Stromal cell of bone marrow (primary cell): ENCODE data around the gene PDCD2L.
"Not testable (repeated sequence)": the region's sequence is repeated elsewhere in the genome, so short reads cannot be mapped to it uniquely, and the experiment has no call there.

ENCODE experiments used
- DNase-seq: peaks from one replicate; pipeline ENCODE4 v3.0.0-alpha.2; 2012; ENCODE audit warnings: low read depth

PDCD2L gene

GRCh38 chr19:34373601-34374288 lies 30.5 kb upstream of the PDCD2L start:
- DNase-seq, result no peak

- DNase-seq, result no peak
Observed at GRCh38 chr19:34375598-34375997, 28.6 kb upstream of the PDCD2L start.

GRCh38 chr19:34380639-34381241 lies 23.5 kb upstream of the PDCD2L start:
- DNase-seq, result no peak

DNA sequence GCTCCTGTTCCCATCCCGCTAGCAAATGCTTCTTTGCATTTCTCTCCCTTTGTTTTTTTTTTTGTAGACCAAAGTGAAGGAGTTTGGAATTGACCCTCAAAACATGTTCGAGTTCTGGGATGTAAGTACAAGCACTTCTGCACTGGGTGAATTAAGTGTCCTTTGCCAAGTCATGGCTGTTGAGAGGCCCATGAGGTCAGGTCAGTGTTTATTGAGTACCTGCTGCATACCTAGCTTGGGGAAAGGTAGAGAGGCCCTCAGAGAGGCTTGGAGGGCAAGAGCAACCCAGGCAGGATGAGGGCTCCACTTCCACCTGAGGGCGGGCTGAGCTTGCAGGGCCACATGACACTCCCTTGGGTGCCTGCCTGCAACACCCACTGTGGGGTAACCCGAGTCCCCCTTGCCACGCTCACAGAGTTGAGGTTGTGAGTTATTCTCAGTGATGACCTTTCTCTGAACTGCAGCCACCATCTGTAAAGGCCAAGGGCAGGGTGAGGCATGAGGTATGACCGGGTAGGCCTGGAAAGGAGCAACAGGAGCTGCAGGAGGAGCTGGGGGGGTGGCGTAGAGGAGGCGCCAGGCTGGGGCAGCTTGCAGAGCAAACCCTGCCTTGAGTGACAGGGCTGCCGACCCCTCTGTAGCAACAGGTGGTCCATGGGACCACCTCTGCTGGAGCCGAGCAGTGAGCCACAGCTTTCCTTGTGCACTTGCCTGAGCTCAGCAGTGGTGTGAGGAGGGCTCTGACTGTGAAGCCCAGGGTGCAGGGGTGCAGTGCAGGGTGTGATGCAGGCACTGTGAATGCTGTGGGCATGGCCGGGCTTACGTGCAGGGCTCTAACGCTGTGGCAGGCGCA lies 22.6 kb upstream of the PDCD2L start:
- DNase-seq, result no peak

DNA sequence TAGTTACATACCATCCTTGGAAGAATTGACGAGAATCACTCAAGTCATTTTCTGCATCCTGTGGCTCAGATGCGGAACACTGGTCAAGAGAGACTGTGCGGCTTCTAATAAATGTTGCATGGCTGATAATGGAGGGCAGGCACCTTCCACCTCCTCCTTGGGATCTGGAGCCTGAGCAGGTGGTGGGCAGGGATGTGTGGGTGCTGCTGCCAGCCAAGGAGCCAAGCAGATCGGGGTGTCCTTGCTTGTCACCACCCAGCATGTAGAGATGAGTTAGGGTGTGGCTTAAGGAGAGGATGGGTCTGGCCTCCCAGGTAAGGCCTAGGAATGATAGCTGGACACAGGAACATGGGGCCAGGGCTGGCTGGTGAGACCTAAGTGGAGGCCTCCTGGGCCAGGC lies 21.7 kb upstream of the PDCD2L start:
- no peak for DNase-seq

- DNase-seq, result no peak
Observed at GRCh38 chr19:34383599-34383998, 20.6 kb upstream of the PDCD2L start.

- no peak for DNase-seq
Observed at GRCh38 chr19:34386645-34387445, 17.4 kb upstream of the PDCD2L start.

DNA sequence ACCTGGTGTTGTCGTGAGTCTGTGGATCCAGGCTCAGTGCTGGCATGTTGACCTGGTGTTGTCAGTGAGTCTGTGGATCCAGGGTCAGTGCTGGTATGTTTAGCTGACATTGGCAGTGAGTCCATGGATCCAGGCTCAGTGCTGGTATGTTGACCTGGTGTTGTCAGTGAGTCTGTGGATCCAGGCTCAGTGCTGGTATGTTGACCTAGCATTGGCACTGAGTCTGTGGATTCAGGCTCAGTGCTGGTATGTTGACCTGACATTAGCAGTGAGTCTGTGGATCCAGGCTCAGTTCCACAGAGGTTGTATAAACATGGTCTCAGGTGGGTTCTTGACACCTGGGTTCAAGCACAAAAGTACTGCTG lies 16.8 kb upstream of the PDCD2L start:
- DNase-seq, result no peak

DNA sequence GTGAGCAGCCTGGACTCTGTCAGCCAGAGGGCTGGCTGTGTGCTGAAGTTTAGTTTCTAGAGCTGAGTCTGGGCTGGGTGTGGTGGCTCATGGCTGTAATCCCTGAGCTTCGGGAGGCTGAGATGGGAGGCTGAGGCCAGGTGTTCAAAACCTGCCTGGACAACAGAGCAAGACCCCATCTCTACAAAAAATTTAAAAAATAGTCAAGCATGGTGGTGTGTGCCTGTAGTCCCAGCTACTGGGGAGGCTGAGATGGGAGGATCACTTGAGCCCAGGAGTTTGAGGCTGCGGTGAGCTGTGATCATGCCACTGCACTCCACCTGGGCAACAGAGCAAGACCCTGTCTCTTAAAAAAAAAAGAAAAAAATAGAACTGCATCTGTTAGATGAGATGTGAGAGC lies 15.5 kb upstream of the PDCD2L start:
- not testable (repeated sequence) for DNase-seq

DNA sequence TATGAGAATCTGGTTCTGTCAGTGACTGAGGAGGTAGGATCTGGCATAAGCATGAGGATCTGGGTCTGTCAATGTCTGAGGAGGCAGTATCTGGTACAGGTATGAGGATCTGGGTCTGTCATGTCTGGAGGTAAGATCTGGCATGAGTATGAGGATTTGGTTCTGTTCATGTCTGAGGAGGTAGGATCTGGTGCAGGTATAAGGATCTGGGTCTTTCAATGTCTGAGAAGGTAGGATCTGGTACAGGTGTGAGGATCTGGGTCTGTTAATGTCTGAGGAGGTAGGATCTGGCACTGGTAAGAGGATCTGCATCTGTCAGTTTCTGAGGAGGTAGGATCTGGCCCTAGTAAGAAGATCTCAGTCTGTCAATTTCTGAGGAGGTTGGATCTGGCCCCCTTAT lies 12.4 kb upstream of the PDCD2L start:
- no peak for DNase-seq

DNA sequence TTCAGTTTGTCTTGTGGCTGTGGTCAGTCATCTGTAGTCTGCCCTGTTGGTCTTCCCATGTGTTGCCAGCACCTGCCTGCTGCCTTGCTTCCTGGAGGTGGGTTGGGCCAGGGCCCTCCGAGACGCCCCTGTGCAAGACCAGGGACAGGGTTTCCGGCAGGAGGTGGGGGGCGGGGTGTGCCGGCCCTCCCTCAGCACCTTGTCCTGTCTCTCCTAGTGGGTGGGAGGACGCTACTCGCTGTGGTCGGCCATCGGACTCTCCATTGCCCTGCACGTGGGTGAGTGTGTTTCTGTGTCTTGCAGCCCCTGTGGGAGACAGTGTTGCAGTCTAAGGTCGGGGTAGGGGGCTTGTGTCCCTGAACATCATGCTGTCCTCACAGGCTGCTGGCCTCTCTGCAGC lies 11.2 kb upstream of the PDCD2L start:
- no peak for DNase-seq

DNA sequence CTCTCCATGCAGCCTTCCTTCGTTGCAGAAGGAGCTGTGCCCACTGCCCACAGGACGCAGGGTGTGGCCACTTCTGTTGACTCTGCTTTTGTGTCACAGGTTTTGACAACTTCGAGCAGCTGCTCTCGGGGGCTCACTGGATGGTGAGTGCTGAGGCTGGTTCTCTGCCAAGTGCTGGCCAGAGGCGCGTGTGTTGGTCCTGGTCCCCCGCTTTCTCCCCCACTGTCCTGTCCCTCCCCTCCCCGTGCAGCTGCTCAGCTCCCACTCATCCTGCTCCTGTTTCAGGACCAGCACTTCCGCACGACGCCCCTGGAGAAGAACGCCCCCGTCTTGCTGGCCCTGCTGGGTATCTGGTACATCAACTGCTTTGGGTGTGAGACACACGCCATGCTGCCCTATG lies 10.6 kb upstream of the PDCD2L start:
- DNase-seq, result no peak

DNA sequence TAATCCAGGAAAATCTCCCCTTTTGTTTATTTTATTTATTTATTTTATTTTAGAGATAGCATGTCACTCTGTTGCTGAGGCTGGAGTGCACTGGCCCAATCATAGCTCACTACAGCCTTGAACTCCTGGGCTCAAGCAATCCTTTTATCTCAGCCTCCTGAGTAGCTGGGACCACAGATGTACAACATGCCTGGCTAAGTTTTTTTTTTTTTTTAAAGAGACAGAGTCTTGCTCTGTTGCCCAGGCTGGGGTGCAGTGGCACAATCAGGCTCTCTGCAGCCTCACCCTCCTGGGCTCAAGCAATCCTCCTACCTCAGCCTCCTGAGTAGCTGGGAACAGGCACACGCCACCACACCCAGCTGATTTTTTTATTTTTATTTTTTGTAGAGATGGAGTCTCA lies 6.3 kb upstream of the PDCD2L start:
- DNase-seq, result no peak

DNA sequence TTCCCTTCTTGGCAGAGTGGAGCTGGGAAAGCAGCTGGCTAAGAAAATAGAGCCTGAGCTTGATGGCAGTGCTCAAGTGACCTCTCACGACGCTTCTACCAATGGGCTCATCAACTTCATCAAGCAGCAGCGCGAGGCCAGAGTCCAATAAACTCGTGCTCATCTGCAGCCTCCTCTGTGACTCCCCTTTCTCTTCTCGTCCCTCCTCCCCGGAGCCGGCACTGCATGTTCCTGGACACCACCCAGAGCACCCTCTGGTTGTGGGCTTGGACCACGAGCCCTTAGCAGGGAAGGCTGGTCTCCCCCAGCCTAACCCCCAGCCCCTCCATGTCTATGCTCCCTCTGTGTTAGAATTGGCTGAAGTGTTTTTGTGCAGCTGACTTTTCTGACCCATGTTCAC lies 4.3 kb upstream of the PDCD2L start:
- no peak for DNase-seq

DNA sequence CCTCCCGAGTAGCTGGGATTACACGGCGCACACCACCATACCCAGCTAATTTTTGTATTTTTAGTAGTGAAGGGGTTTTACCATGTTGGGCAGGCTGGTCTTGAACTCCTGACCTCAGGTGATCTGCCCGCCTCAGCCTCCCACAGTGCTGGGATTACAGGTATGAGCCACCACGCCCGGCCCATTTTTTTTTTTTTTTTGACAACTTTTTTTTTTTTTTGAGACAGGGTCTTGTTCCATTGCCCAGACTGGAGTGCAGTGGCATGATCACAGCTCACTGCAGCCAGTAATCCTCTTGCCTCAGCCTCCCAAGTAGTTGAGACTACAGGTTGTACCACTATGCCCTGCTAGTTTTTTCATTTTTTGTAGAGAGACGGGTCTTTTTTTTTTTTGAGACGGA lies 3.4 kb upstream of the PDCD2L start:
- not testable (repeated sequence) for DNase-seq

GRCh38 chr19:34402074-34402600 lies 2.1 kb upstream of the PDCD2L start:
- DNase-seq, result no peak

DNA sequence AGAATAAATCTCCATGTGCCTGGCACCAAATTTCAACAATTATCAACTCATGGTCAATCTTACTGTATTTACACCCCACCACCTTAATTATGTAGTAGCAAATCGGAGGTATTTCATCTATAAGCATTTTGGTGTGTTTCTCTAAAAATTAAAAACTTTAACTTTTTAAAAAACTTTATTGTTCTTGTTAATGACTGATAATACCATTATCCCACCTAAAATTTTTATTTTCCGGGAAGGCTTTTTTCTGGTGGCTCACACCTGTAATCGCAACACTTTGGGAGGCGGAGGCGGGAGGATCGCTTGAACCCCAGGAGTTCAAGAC lies 453 bp upstream of the PDCD2L start:
- no peak for DNase-seq

DNA sequence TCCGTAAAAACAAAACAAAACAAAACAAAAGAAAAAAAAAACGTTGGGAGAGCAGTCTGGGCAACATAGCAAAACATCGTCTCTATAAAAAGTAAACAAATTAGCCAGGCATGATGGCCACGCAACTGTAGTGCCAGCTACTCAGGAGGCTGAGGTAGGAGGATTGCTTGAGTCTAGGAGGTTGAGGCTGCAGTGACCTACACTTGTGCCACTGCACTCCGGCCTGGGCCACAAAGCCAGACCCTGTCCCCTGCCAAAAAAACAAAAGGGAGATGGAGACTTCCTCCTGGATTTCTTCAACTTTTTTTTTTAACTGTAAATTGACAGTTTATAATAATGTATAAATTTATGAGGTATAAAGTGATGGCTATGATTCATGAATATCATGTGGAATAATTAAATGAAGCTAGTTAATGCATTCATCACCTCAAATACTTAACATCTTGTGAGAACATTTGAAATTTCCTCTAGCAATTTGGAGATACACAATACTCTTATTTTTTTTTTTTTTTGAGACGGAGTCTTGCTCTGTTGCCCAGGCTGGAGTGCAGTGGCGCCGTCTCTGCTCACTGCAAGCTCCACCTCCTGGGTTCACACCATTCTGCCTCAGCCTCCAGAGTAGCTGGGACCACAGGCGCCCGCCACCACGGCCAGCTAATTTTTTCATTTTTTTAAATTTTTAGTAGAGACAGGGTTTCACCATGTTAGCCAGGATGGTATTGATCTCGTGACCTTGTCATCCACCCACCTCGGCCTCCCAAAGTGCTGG lies 1.9 kb downstream of the PDCD2L start:
- DNase-seq, result no peak

DNA sequence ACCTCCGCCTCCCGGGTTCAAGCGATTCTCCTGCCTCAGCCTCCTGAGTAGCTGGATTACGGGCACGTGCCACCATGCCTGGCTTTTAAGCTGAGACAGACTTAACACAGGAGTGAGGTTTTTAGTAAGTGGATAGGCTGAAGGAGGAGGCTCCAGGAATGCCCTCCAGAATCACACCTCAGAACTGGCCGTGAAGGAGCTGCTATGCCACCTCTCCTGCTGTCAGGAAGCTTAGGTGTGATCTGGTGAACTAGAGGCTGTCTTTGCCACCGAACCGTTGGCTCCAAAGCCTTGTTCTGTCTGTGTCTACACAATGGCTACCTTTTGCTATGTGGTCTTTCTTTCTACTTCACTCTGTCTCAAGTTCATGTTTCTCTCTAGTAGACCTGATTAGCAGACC lies 4.2 kb downstream of the PDCD2L start:
- no peak for DNase-seq

DNA sequence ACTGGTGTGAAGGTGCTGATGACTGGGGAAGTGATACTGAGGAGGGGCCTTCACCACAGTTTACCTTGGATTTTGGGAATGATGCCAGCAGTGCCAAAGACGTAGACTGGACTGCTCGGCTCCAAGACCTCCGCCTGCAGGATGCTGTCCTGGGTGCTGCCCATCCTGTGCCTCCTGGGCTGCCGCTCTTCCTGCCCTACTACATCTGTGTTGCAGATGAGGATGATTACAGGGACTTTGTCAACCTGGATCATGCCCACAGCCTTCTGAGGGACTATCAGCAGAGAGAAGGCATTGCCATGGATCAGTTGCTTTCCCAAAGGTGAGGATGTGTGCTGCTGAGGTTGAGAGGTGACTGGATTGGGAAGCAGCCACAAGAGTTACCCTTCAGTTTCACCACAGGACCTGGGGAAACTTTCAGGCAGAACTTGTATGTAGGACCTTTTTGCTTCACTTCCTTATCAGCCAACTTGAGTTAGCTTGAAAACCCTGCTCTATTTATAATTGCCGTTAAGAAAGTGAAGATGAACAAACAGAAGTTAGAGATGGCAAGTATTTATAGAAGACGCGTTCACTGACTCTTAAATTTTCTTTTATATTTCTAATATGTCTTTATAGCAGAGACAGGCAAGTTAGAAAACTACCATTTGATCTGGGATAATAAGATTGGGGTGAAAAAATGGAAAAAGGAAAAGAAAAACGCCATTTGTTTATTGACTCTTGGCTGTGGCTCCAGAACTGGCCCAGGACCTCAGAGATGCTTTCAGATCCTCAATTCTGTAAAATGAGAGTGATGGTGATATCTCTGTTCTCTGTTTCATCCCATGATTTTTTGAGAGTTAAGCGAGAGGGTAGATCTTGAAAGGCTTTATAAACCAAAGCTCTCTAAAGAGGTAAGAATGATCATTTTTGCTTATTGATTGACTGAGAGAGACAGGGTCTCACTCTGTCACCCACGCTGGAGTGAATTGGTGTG lies 5.3 kb downstream of the PDCD2L start:
- no peak for DNase-seq
